Measurements from ENCODE around the gene LRRC34. TPM values are rescaled to one million over a fixed set of nuclear protein-coding genes. Genes with fewer than 3 reads are reported as not detected.

Gene LRRC34
- total RNA-seq (2011; cell fraction: chromatin; rRNA removed; ENCODE audit: low replicate concordance): not detected in 2 replicates
- total RNA-seq (2011; cell fraction: nucleolus; rRNA removed): not detected in 2 replicates
- total RNA-seq (2011; cell fraction: nucleoplasm; rRNA removed): not detected in 2 replicates
- total RNA-seq (2014; rRNA removed) (not detected in 2 replicates), total RNA-seq (2014; rRNA removed; fragmentation: Illumina TruSeq; extraction: Trizol) (not detected in 2 replicates), total RNA-seq (2015; rRNA removed; fragmentation: Illumina TruSeq; extraction: Trizol) (not detected in 2 replicates), total RNA-seq (2021) (not detected in 2 replicates), polyA plus RNA-seq (2011; rRNA removed) (not detected in 2 replicates), polyA plus RNA-seq (2014; fragmentation: Illumina TruSeq; extraction: Trizol) (not detected in 2 replicates), polyA plus RNA-seq (2014; fragmentation: Nextera tagmentation; extraction: Ambion mirVana) (under 1 TPM; 0.17 to 0.30 TPM), polyA plus RNA-seq (2014; rRNA removed) (not detected in 2 replicates), polyA minus RNA-seq (2011; rRNA and poly(A)+ RNA removed) (not detected in 2 replicates), Bru-seq, nascent RNA (percentile 5 among the genes with signal in this experiment), BruChase-seq, experiment 1, labeled RNA remaining after a 2-hour chase (not detected), BruChase-seq, experiment 2, labeled RNA remaining after a 6-hour chase (not detected)
- not detected in 2 replicates for polyA plus RNA-seq (2011; cell fraction: cytosol; rRNA removed)
- not detected in 2 replicates for polyA plus RNA-seq (2011; cell fraction: nucleus; rRNA removed)
- polyA plus RNA-seq (2012): 0.07 and 0.22 TPM in 2 replicates
- not detected in 2 replicates for polyA minus RNA-seq (2011; cell fraction: cytosol; rRNA and poly(A)+ RNA removed)
- not detected in 2 replicates for polyA minus RNA-seq (2011; cell fraction: nucleus; rRNA and poly(A)+ RNA removed)
- long read RNA-seq, experiment 1: 0 reads
- long read RNA-seq, experiment 2: 0 reads
- long read RNA-seq, experiment 3: 0 reads

- FAIRE-seq (no peak), ATAC-seq (no peak), DNase-seq (ENCODE audit: extremely low read depth in 1 of 4, low spot score in 3 of 4) (no peak)
- no TSS peak for BruUV-seq (replicated peaks)
- H3K9me1 ChIP-seq (ENCODE audit: control insufficient read depth, insufficient read depth, low read length): no peaks in the 10 kb centered on the region
- POLR2A ChIA-PET: no interaction called here
- no peak for TF ChIP-seq ZNF277 (CRISPR knock-in tag; IDR thresholded peaks at IDR 0.05; ENCODE audit: borderline replicate concordance)
- peak; percentile 54 for TF ChIP-seq ZFP36 (IDR thresholded peaks at IDR 0.05; ENCODE audit: low read depth, low read length, partially characterized antibody)
- TF ChIP-seq ZBTB33 (CRISPR knock-in tag; IDR thresholded peaks at IDR 0.05): peak; percentile 93
- H3K9me3 ChIP-seq (replicated peaks; ENCODE audit: control insufficient read depth, insufficient read depth, low read depth, low read length): peaks cover 3% of the 10 kb centered on the region
- H3K4me3 ChIP-seq: no peak within 1 kb of the TSS
- H4K20me1 ChIP-seq (replicated peaks; ENCODE audit: control insufficient read depth, insufficient read depth, low read length): no peaks in the 10 kb centered on the region
- in situ Hi-C loops (cut with MboI): no loop called here
- H3K4me2 ChIP-seq (ENCODE audit: insufficient read depth, low read length): no peak within 1 kb of the TSS
- H3K9ac ChIP-seq (ENCODE audit: insufficient read depth in 1 of 2, low read depth in 2 of 2, low read length in 2 of 2): no peak within 1 kb of the TSS
- 80% methylated on average over 17 of the region's 56 CpGs for WGBS (ENCODE audit: insufficient coverage, low coverage, missing lambda C conversion rate)
- CTCF ChIA-PET (ENCODE audit: low intra/inter-chr PET ratio): no interaction called here
- H3K36me3 ChIP-seq (ENCODE audit: control insufficient read depth, insufficient read depth, low read length): no peaks in the 10 kb centered on the region
- intact Hi-C loops (cut with micrococcal nuclease): no loop called here
- H2AFZ ChIP-seq (ENCODE audit: low read depth, low read length): peak within 1 kb of the TSS; percentile 5; the same call in 1 of the 2 replicates
- no peak within 1 kb of the TSS for H3K27ac ChIP-seq (ENCODE audit: extremely low read depth, low read depth, low read length)
- H3K27me3 ChIP-seq (ENCODE audit: control insufficient read depth in 2 of 2, insufficient read depth in 2 of 2, low read length in 2 of 2): no peaks in the 10 kb centered on the region
- H3K79me2 ChIP-seq (ENCODE audit: control insufficient read depth, insufficient read depth, low read length): no peaks in the 10 kb centered on the region
- H3K4me1 ChIP-seq (replicated peaks in 1 of 2; ENCODE audit: control insufficient read depth in 2 of 2, insufficient read depth in 2 of 2, low read length in 2 of 2): no peaks in the 10 kb centered on the region; a peak in 1 of 5 replicates
Observed at GRCh38 chr3:169812332-169813235, at the start of gene LRRC34, which contains the start of gene LRRIQ4. TSS of gene LRRC34 (minus strand) at chr3:169812904. CDS start at chr3:169812548, 356 bp downstream. TSS of gene LRRIQ4 (plus strand) at chr3:169812870. CDS start at chr3:169821922, 9,052 bp downstream.
